GM12891 (cell line): Measurements from ENCODE around the gene HTR3E.

ENCODE experiments used
- POLR2A ChIP-seq: IDR thresholded peaks from 2 replicates; pipeline ENCODE4 v1.6.1; 2011; ENCODE audit warnings: low read depth, low read length, control low read depth
- POLR2AphosphoS5 ChIP-seq: IDR thresholded peaks from 2 replicates; pipeline ENCODE4 v1.6.1; 2011; ENCODE audit warnings: low read depth, low read length, control low read depth
- SPI1 ChIP-seq: IDR thresholded peaks from 2 replicates; pipeline ENCODE4 v1.6.1; 2011; ENCODE audit warnings: low read depth, low read length, control low read depth

DNA sequence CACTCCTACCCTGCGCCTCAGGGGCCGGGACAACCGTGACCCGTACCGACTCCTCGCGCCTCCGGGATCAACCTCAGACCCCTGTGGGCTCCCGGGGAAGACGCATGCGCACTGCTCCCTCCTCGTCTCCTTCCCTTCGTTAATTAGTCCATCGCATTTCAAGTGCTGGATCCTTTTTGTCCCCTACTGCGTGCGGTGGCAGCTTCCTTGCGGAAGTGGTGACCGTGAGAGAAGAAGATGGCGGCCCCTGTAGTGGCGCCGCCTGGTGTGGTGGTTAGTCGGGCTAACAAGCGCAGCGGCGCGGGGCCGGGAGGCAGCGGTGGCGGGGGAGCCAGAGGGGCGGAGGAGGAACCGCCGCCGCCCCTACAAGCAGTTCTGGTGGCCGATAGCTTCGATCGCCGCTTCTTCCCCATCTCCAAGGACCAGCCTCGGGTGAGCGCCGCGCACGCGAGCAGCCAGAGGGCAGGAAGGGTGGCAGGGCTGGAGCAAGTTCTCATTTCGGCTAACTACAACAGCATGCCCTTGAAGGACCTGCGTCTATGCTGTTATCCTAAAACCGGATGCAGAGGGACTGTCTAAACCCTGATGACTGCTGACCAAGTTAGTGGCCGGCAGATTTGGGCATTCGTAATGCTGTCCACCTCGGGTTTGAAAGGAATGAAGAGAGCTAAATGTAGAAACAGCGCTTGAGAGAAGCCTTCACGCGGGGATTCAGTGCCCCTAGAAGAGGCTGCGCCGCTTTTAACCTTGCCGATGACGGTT, 38.5 kb downstream of the HTR3E start, which contains the start of gene EIF2B5:
- TF ChIP-seq POLR2A (peak; percentile 88), SPI1 (peak; percentile 76), POLR2AphosphoS5 (peak; percentile 86)
